K562 (cell line): ENCODE results near the gene XIRP1. TPM values are rescaled to one million over a fixed set of nuclear protein-coding genes. Genes with fewer than 3 reads are reported as not detected.

ENCODE experiments used
- ATAC-seq: fragments of 200-7000 bp; cut with Tn5 transposase; 3 replicates; pipeline ENCODE4 v1.9.1; 2020; ENCODE audit warnings: moderate library complexity
- BruUV-seq: library from RNA; stranded (reverse); fragments of 400-500 nt; replicated peaks from 2 replicates; lab custom pipeline; 2021; lab: Mats Ljungman, UMichigan
- CTCF ChIA-PET: fragments of 300-600 bp; formaldehyde crosslinking; extraction: SDS; loops from one replicate; lab custom pipeline; 2021; ENCODE audit warnings: low intra/inter-chr PET ratio; lab: Yijun Ruan, JAX
- POLR2A ChIA-PET: fragments of 300-600, 350-650 bp; sonication (Branson Sonifier 250); formaldehyde crosslinking; extraction: SDS; loops from one replicate; lab custom pipeline; 2021; ENCODE audit warnings: antibody characterized with exemption, inconsistent platforms; lab: Yijun Ruan, JAX
- DNase-seq, 4 experiments: peaks; one replicate each; pipeline versions ENCODE4 v3.0.0 to v3.0.0-alpha.2; 2011 to 2018; ENCODE audit warnings: low spot score in 3 of 4, mixed read lengths in 3 of 4; ENCODE audit errors: extremely low read depth in 1 of 4
- FAIRE-seq: peaks from 2 replicates; lab custom pipeline; 2011; peaks lifted over from hg19 to GRCh38; lab: Jason Lieb, UNC
- H2AFZ ChIP-seq: 2 replicates; pipeline ENCODE4 v1.6.0; 2011; ENCODE audit warnings: low read depth, low read length, control low read depth, inconsistent platforms
- H3K27ac ChIP-seq: fragments of 200-600 bp; 3 replicates; pipeline ENCODE4 v1.8.0; 2011; ENCODE audit warnings: low read depth, mild to moderate bottlenecking, control low read depth, inconsistent platforms, low read length, moderate library complexity, mixed read lengths; ENCODE audit errors: extremely low read depth
- H3K27me3 ChIP-seq, 2 experiments: fragments of 300-600 bp in 1 of 2; 2 replicates in 1 of 2; 3 replicates in 1 of 2; pipeline versions ENCODE4 v1.6.0 to v1.8.0; 2011; ENCODE audit warnings: inconsistent platforms in 2 of 2, low read length in 2 of 2, mild to moderate bottlenecking in 1 of 2, mixed read lengths in 1 of 2, moderate library complexity in 1 of 2; ENCODE audit not compliant: control insufficient read depth in 2 of 2, insufficient read depth in 2 of 2
- H3K36me3 ChIP-seq: fragments of 300-600 bp; 3 replicates; pipeline ENCODE4 v1.8.0; 2011; ENCODE audit warnings: mild to moderate bottlenecking, low read length, inconsistent platforms; ENCODE audit not compliant: control insufficient read depth, insufficient read depth
- H3K4me1 ChIP-seq, 2 experiments: fragments of 200-600 bp in 1 of 2; replicated peaks in 1 of 2; 2 replicates in 1 of 2; 3 replicates in 1 of 2; pipeline versions ENCODE4 v1.5.1 to v1.8.0; 2011; ENCODE audit warnings: inconsistent platforms in 2 of 2, low read length in 2 of 2, mild to moderate bottlenecking in 1 of 2, mixed read lengths in 1 of 2, moderate library complexity in 1 of 2; ENCODE audit not compliant: control insufficient read depth in 2 of 2, insufficient read depth in 2 of 2
- H3K4me2 ChIP-seq: 2 replicates; pipeline ENCODE4 v1.6.1; 2011; ENCODE audit warnings: low read length, control low read depth, inconsistent platforms, mixed read lengths; ENCODE audit not compliant: insufficient read depth
- H3K4me3 ChIP-seq: fragments of 200-600 bp; sonication (generic), shearing (Covaris generic); 2 replicates; pipeline ENCODE4 v1.5.1; 2016; ENCODE audit warnings: control low read depth, inconsistent platforms
- H3K79me2 ChIP-seq: fragments of 200-600 bp; 3 replicates; pipeline ENCODE4 v1.8.0; 2011; ENCODE audit warnings: low read length, inconsistent platforms; ENCODE audit not compliant: control insufficient read depth, insufficient read depth
- H3K9ac ChIP-seq, 2 experiments: 2 replicates each; pipeline versions ENCODE4 v1.6.0 to v1.6.1; 2011; ENCODE audit warnings: low read depth in 2 of 2, low read length in 2 of 2, control low read depth in 1 of 2, inconsistent platforms in 1 of 2, mild to moderate bottlenecking in 1 of 2, mixed read lengths in 1 of 2; ENCODE audit not compliant: insufficient read depth in 1 of 2
- H3K9me1 ChIP-seq: one replicate; pipeline ENCODE4 v1.6.0; 2011; ENCODE audit warnings: inconsistent platforms, mild to moderate bottlenecking, low read length, moderate library complexity; ENCODE audit not compliant: control insufficient read depth, insufficient read depth
- H3K9me3 ChIP-seq: replicated peaks from 2 replicates; pipeline ENCODE4 v1.5.1; 2011; ENCODE audit warnings: low read depth, low read length, inconsistent platforms; ENCODE audit not compliant: control insufficient read depth, insufficient read depth
- H4K20me1 ChIP-seq: replicated peaks from 2 replicates; pipeline ENCODE4 v1.6.1; 2011; ENCODE audit warnings: low read length, inconsistent platforms, mixed read lengths; ENCODE audit not compliant: control insufficient read depth, insufficient read depth
- BACH1 ChIP-seq: fragments of 200-800 bp; sonication (Bioruptor generic); IDR thresholded peaks from 2 replicates; pipeline ENCODE4 v1.6.1; 2016; ENCODE audit warnings: missing genetic modification characterization, missing compliant biosample characterization
- CREB1 ChIP-seq, 2 experiments: sonication (generic) in 1 of 2; formaldehyde crosslinking in 1 of 2; IDR thresholded peaks; 2 replicates each; pipeline versions ENCODE4 v1.6.1 to v1.8.0; 2012 to 2022; ENCODE audit warnings: inconsistent platforms in 1 of 2, mild to moderate bottlenecking in 1 of 2, missing genetic modification reagents in 1 of 2, moderate library complexity in 1 of 2
- GTF2F1 ChIP-seq: IDR thresholded peaks from 2 replicates; pipeline ENCODE4 v1.6.1; 2011; ENCODE audit warnings: low read depth, low read length, improper control_type of control experiment
- HDAC6 ChIP-seq: IDR thresholded peaks from 2 replicates; pipeline ENCODE4 v1.6.1; 2012; ENCODE audit warnings: low read depth, mild to moderate bottlenecking, control low read depth, inconsistent platforms, low read length, moderate library complexity
- POLR2AphosphoS5 ChIP-seq: IDR thresholded peaks from 2 replicates; pipeline ENCODE4 v1.6.1; 2011; ENCODE audit warnings: mild to moderate bottlenecking, low read depth, low read length, moderate library complexity; ENCODE audit not compliant: control insufficient read depth, insufficient read depth
- POLR2G ChIP-seq: fragments of 200-400 bp; formaldehyde crosslinking; IDR thresholded peaks from 2 replicates; pipeline ENCODE4 v1.6.1; 2017; ENCODE audit warnings: low read depth, mild to moderate bottlenecking, antibody characterized with exemption, low read length, moderate library complexity
- RBM22 ChIP-seq: fragments of 200-400 bp; formaldehyde crosslinking; IDR thresholded peaks from 2 replicates; pipeline ENCODE4 v1.6.1; 2018; ENCODE audit warnings: low read length, low read depth; ENCODE audit not compliant: poor library complexity, severe bottlenecking
- WGBS: fragments of 100-300 bp; shearing (Covaris generic); methylation state at CpG from one replicate; pipeline ENCODE4 v1.1.6; 2016; ENCODE audit warnings: low coverage, mixed read lengths; ENCODE audit not compliant: insufficient coverage; ENCODE audit errors: missing lambda C conversion rate; 5-methylcytosine and 5-hydroxymethylcytosine counted together
- in situ Hi-C: fragments of 300-500 bp; cut with MboI; formaldehyde crosslinking; loops from 4 replicates; pipeline ENCODE4 v1.15.0; 2018; ENCODE audit warnings: inconsistent platforms, mixed read lengths
- intact Hi-C: fragments of 100-400 bp; cut with micrococcal nuclease; formaldehyde crosslinking; loops from 2 replicates; pipeline ENCODE4 v1.14.2; 2022
- polyA plus RNA-seq, 8 experiments: library from polyadenylated mRNA; depleted of rRNA in 4 of 8; stranded (reverse) in 5 of 8; unstranded in 3 of 8; fragments of >200 nt; fragmentation: Nextera tagmentation in 2 of 8; fragmentation: Illumina TruSeq in 1 of 8; extraction: Ambion mirVana in 2 of 8; extraction: Trizol in 1 of 8; gene quantifications; 2 replicates each; pipeline versions ENCODE4 v1.2.1 to v1.2.3, GENCODE V29; 2011 to 2014; ENCODE audit warnings: inconsistent platforms in 1 of 8, missing spikeins in 1 of 8
- total RNA-seq, 7 experiments: library from RNA; depleted of rRNA in 6 of 7; stranded (reverse); fragments of >200 nt in 6 of 7; fragmentation: Illumina TruSeq in 2 of 7; extraction: Trizol in 2 of 7; gene quantifications; 2 replicates each; pipeline versions ENCODE4 v1.2.1 to v1.2.3, GENCODE V29; 2011 to 2021; ENCODE audit warnings: low replicate concordance in 1 of 7

Gene XIRP1
- total and polyA plus RNA-seq, 9 of the 15 experiments (the other 6 are each of a cell fraction or from before 2014, with no cell fraction given): 0.03 to 0.27 (median 0.08) TPM; not detected in 3

- H3K9ac ChIP-seq: no peak overlapping the region
- BruUV-seq: no TSS peak
- H3K4me3 ChIP-seq: no peak overlapping the region
- ChIA-PET POLR2A (interaction anchor here (0.6 to 1.6 kb wide), 3 partner anchors 8 to 268 kb away, joined by 3 to 4 read pairs (median 4); no protein-coding TSS in a partner anchor), CTCF (no interaction called here)
- peaks cover 40% of the 10 kb centered on the region for H3K79me2 ChIP-seq
- no peak overlapping the region for H2AFZ ChIP-seq
- in situ Hi-C loops (no loop called here), intact Hi-C loops (no loop called here)
- H3K27ac ChIP-seq: no peak overlapping the region
- no peaks in the 10 kb centered on the region for H3K9me3 ChIP-seq
- TF ChIP-seq GTF2F1 (no peak), CREB1 (IDR thresholded peaks at IDR 0.05) (no peak), CREB1 (CRISPR knock-in tag; IDR thresholded peaks at IDR 0.05) (no peak), RBM22 (peak; percentile 51), BACH1 (tag) (no peak), POLR2G (peak; percentile 48), POLR2AphosphoS5 (peak; percentile 42; the same call in 1 of the 2 replicates), HDAC6 (no peak)
- ATAC-seq: no peak
- H3K9me1 ChIP-seq: peaks cover 12% of the 10 kb centered on the region
- H3K36me3 ChIP-seq: peaks cover 86% of the 10 kb centered on the region
- H4K20me1 ChIP-seq: peaks cover 58% of the 10 kb centered on the region
- no peak overlapping the region for H3K4me2 ChIP-seq
- no peaks in the 10 kb centered on the region for H3K27me3 ChIP-seq
- H3K4me1 ChIP-seq: peaks cover 42% of the 10 kb centered on the region in 2 experiments
- 96% methylated on average over 23 of the region's 23 CpGs for WGBS
- DNase-seq: no peak
- no peak for FAIRE-seq
Observed at GRCh38 chr3:39144748-39145380, 47.5 kb downstream of the XIRP1 start.
